OCI-LY7 (cell line): ENCODE measurements around the gene APBB1IP. TPM values are rescaled to one million over a fixed set of nuclear protein-coding genes. Genes with fewer than 3 reads are reported as not detected.

Experiments used
- BruUV-seq: library from RNA; stranded (reverse); fragments of 400-500 nt; replicated peaks from 2 replicates; lab custom pipeline; 2021; lab: Mats Ljungman, UMichigan
- CTCF ChIA-PET: fragments of 300-600 bp; sonication (Branson Sonifier 250); formaldehyde crosslinking; loops from one replicate; lab custom pipeline; 2022; ENCODE audit warnings: antibody characterized with exemption; ENCODE audit not compliant: unreplicated experiment; lab: Charles Lee
- POLR2A ChIA-PET: fragments of 300-600 bp; sonication (Branson Sonifier 250); formaldehyde crosslinking; loops from one replicate; lab custom pipeline; 2022; ENCODE audit warnings: antibody characterized with exemption; lab: Charles Lee
- DNase-seq: peaks from one replicate; pipeline ENCODE4 v3.0.0-alpha.2; 2015; ENCODE audit warnings: low spot score
- H2AFZ ChIP-seq: fragments of 200-600 bp; sonication (generic), shearing (Covaris generic); 2 replicates; pipeline ENCODE4 v1.6.1; 2014; ENCODE audit warnings: mild to moderate bottlenecking, antibody characterized with exemption, low read length, moderate library complexity
- H3K27ac ChIP-seq: fragments of 200-600 bp; sonication (generic); 2 replicates; pipeline ENCODE4 v1.5.1; 2014; ENCODE audit warnings: mixed run types, low read depth, mild to moderate bottlenecking, moderate library complexity, low read length, inconsistent platforms; ENCODE audit not compliant: poor library complexity, severe bottlenecking
- H3K36me3 ChIP-seq: fragments of 200-600 bp; sonication (generic); 2 replicates; pipeline ENCODE4 v1.6.1; 2014; ENCODE audit warnings: mild to moderate bottlenecking, antibody characterized with exemption, low read length, moderate library complexity, mixed read lengths; ENCODE audit not compliant: insufficient read depth
- H3K4me1 ChIP-seq: fragments of 200-600 bp; sonication (generic); 2 replicates; pipeline ENCODE4 v1.5.1; 2014; ENCODE audit warnings: mild to moderate bottlenecking, low read length; ENCODE audit not compliant: insufficient read depth, poor library complexity, severe bottlenecking
- H3K4me2 ChIP-seq: fragments of 200-600 bp; sonication (generic); 2 replicates; pipeline ENCODE4 v1.6.1; 2014; ENCODE audit warnings: mild to moderate bottlenecking, low read length
- H3K4me3 ChIP-seq: fragments of 200-600 bp; sonication (generic); 2 replicates; pipeline ENCODE4 v1.5.1; 2014; ENCODE audit warnings: mild to moderate bottlenecking, low read depth, low read length; ENCODE audit not compliant: poor library complexity, severe bottlenecking
- H3K79me2 ChIP-seq: fragments of 200-600 bp; sonication (generic); 2 replicates; pipeline ENCODE4 v1.6.1; 2016; ENCODE audit warnings: low read depth, mild to moderate bottlenecking, low read length, moderate library complexity, mixed read lengths; ENCODE audit not compliant: insufficient read depth
- H3K9me2 ChIP-seq: fragments of 200-600 bp; sonication (generic); 2 replicates; pipeline ENCODE4 v1.6.1; 2016; ENCODE audit warnings: mild to moderate bottlenecking, low read length, mixed read lengths; ENCODE audit not compliant: insufficient read depth
- H3K9me3 ChIP-seq: fragments of 200-600 bp; sonication (generic); 2 replicates; pipeline ENCODE4 v1.6.1; 2014; ENCODE audit warnings: mild to moderate bottlenecking, mixed run types, low read length, mixed read lengths
- H4K20me1 ChIP-seq: fragments of 200-600 bp; sonication (generic); 2 replicates; pipeline ENCODE4 v1.6.1; 2014; ENCODE audit warnings: mild to moderate bottlenecking, antibody characterized with exemption, low read length, moderate library complexity, mixed read lengths; ENCODE audit not compliant: insufficient read depth
- CTCF ChIP-seq: fragments of 200-600 bp; sonication (generic); conservative IDR thresholded peaks from 2 replicates; pipeline ENCODE4 v1.5.1; 2014; ENCODE audit warnings: mild to moderate bottlenecking, antibody characterized with exemption, low read length, moderate library complexity, mixed read lengths
- EZH2phosphoT487 ChIP-seq: fragments of 200-600 bp; sonication (generic); IDR thresholded peaks from 2 replicates; pipeline ENCODE4 v1.6.1; 2018; ENCODE audit warnings: low read depth, borderline replicate concordance, mild to moderate bottlenecking, mixed run types, antibody characterized with exemption, low read length, moderate library complexity, mixed read lengths
- intact Hi-C: fragments of 100-400 bp; cut with micrococcal nuclease; formaldehyde crosslinking; loops from one replicate; pipeline ENCODE4 v1.10.0; 2022; ENCODE audit not compliant: unreplicated experiment
- total RNA-seq, 2 experiments: library from RNA; depleted of rRNA in 1 of 2; stranded (reverse); fragments of >200 nt in 1 of 2; shearing (Covaris generic) in 1 of 2; gene quantifications; 2 replicates each; pipeline ENCODE4 v1.2.3, GENCODE V29; 2014 to 2022

Gene APBB1IP
- total RNA-seq, 2 experiments from 2014 or later = 65.8 to 167 TPM

DNA sequence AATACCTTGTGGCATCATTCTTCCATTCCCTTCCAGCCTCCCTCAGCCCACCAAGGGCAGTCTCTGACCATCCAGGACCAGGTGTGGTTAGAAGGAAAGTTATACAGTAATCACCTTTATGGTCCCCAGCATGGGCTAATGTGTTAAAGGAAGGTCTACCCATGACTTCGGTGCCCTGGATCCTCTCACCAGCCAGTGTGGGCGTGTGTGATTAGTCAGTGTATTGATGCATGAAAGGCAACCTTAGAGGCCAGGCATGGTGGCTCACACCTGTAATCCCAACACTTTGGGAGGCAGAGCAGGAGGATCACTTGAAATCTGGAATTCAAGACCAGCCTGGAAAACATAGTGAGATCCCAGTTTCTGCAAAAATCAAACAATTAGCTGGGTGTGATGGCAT, 88.9 kb downstream of the APBB1IP start:
- no peak for DNase-seq
- Histone ChIP-seq H3K9me2 (no peaks in the 10 kb centered on the region), H3K36me3 (peaks cover 97% of the 10 kb centered on the region), H3K4me3 (no peak overlapping the region), H2AFZ (no peak overlapping the region), H4K20me1 (no peaks in the 10 kb centered on the region), H3K9me3 (no peaks in the 10 kb centered on the region), H3K27ac (no peak overlapping the region), H3K4me1 (no peaks in the 10 kb centered on the region), H3K4me2 (no peak overlapping the region), H3K79me2 (no peaks in the 10 kb centered on the region)
- BruUV-seq = no TSS peak
- CTCF ChIA-PET = no interaction called here
- intact Hi-C loops = no loop called here
- POLR2A ChIA-PET = interaction anchor here (0.6 kb wide), 1 partner anchor 31 kb away, joined by 4 read pairs; no protein-coding TSS in a partner anchor
- no peak for TF ChIP-seq CTCF
- no peak for TF ChIP-seq EZH2phosphoT487

- Histone ChIP-seq H3K4me1 (no peaks in the 10 kb centered on the region), H4K20me1 (no peaks in the 10 kb centered on the region), H3K9me2 (no peaks in the 10 kb centered on the region), H3K36me3 (peaks cover 96% of the 10 kb centered on the region), H3K27ac (no peak overlapping the region), H2AFZ (no peak overlapping the region), H3K4me2 (no peak overlapping the region), H3K4me3 (no peak overlapping the region), H3K79me2 (no peaks in the 10 kb centered on the region), H3K9me3 (no peaks in the 10 kb centered on the region)
- ChIA-PET CTCF (no interaction called here), POLR2A (no interaction called here)
- no peak for TF ChIP-seq EZH2phosphoT487
- no peak for TF ChIP-seq CTCF
- BruUV-seq = no TSS peak
- intact Hi-C loops = no loop called here
- DNase-seq = no peak
Measured at GRCh38 chr10:26528048-26528447, 89.9 kb downstream of the APBB1IP start.

GRCh38 chr10:26528715-26529393, 90.7 kb downstream of the APBB1IP start:
- H3K4me2 ChIP-seq = no peak overlapping the region
- H3K9me2 ChIP-seq = no peaks in the 10 kb centered on the region
- no peak for DNase-seq
- BruUV-seq = no TSS peak
- no peak overlapping the region for H3K27ac ChIP-seq
- no peaks in the 10 kb centered on the region for H3K9me3 ChIP-seq
- POLR2A ChIA-PET = interaction anchor here (0.6 kb wide), 1 partner anchor 190 kb away, joined by 3 read pairs; no protein-coding TSS in a partner anchor
- H3K4me3 ChIP-seq = no peak overlapping the region
- CTCF ChIA-PET = no interaction called here
- peaks cover 96% of the 10 kb centered on the region for H3K36me3 ChIP-seq
- H2AFZ ChIP-seq = no peak overlapping the region
- no peaks in the 10 kb centered on the region for H3K79me2 ChIP-seq
- H4K20me1 ChIP-seq = no peaks in the 10 kb centered on the region
- H3K4me1 ChIP-seq = no peaks in the 10 kb centered on the region
- no peak for TF ChIP-seq EZH2phosphoT487
- no peak for TF ChIP-seq CTCF
- intact Hi-C loops = no loop called here
